Stimulated activated CD4-positive, alpha-beta T cell treated with anti-CD3 and anti-CD28 coated beads, TNF-alpha, amount 100 ng/mL, for 1 hour (primary cell): ENCODE measurements around the gene IFT43.

ENCODE experiments used
- DNase-seq, 3 donors: peaks; one replicate each; pipeline ENCODE4 v3.0.0-alpha.2; 2020; ENCODE audit warnings: low read depth in 3 of 3, low spot score in 1 of 3

Gene IFT43

GRCh38 chr14:75979648-75980565, 5.7 kb upstream of the IFT43 start:
- DNase-seq = no peak

GRCh38 chr14:75980856-75981255, 4.7 kb upstream of the IFT43 start:
- DNase-seq = no peak

GRCh38 chr14:75981426-75982265, 3.9 kb upstream of the IFT43 start, which contains the start of gene TGFB3:
TGFB3 (minus strand) TSS chr14:75981995; CDS start chr14:75980893, 1,102 bp downstream.
- DNase-seq = peak in 2 of 3 donors; percentile 17 to 18

GRCh38 chr14:75982266-75983018, 3.1 kb upstream of the IFT43 start:
- DNase-seq = peak; percentile 38 to 70 (median 58)

GRCh38 chr14:75983019-75983358, 2.6 kb upstream of the IFT43 start:
- no peak for DNase-seq

GRCh38 chr14:75984674-75985073, 889 bp upstream of the IFT43 start:
- no peak for DNase-seq

GRCh38 chr14:75986439-75986765, 839 bp downstream of the IFT43 start:
- DNase-seq = no peak

- no peak for DNase-seq
Measured at GRCh38 chr14:75987201-75987970, 1.8 kb downstream of the IFT43 start.

GRCh38 chr14:75989134-75989533, 3.6 kb downstream of the IFT43 start:
- no peak for DNase-seq

GRCh38 chr14:75990297-75990696, 4.7 kb downstream of the IFT43 start:
- no peak for DNase-seq

- DNase-seq = no peak
Measured at GRCh38 chr14:75991753-75992152, 6.2 kb downstream of the IFT43 start.

GRCh38 chr14:75993567-75994041, 8.0 kb downstream of the IFT43 start:
- DNase-seq = no peak

- DNase-seq = no peak
Measured at GRCh38 chr14:75995372-75996041, 9.9 kb downstream of the IFT43 start.

- no peak for DNase-seq
Measured at GRCh38 chr14:75996488-75996887, 10.9 kb downstream of the IFT43 start.

- no peak for DNase-seq
Measured at GRCh38 chr14:75999511-76000190, 14.1 kb downstream of the IFT43 start.

GRCh38 chr14:76002383-76002782, 16.8 kb downstream of the IFT43 start:
- no peak for DNase-seq

- DNase-seq = no peak
Measured at GRCh38 chr14:76006253-76006652, 20.7 kb downstream of the IFT43 start.

- DNase-seq = no peak
Measured at GRCh38 chr14:76007379-76007778, 21.8 kb downstream of the IFT43 start.

- DNase-seq = no peak
Measured at GRCh38 chr14:76007852-76008251, 22.3 kb downstream of the IFT43 start.
